ENCODE measurements around the gene KIF1A.

The KIF1A gene

GRCh38 chr2:240717681-240718581 is 102.1 kb downstream of the KIF1A start:
- DNase-seq, result no peak

DNA sequence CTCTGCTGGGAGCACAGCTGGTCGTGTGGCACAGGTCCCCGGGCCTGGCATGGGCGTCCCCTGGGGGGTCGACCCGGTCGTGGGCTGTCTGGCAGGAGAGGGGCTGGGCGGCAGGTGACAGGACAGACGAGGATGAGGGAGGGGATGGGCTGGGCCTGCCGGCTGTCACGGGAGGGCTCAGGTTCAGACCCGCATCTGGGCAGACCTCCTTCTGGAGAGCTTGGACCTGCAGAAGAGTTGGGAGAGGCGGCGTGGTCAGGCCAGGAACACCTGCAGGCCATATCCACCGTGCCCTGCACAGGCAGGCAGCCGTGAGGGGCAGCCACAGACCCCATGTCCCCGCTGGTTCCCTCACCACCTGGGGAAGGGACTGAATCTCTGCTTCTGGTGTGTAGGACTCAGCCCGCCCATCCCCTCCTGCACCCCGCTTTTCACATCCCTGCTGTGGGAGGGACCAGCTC is 102.8 kb downstream of the KIF1A start:
- no peak for DNase-seq

GRCh38 chr2:240716130-240716798 is 103.8 kb downstream of the KIF1A start:
- no peak for DNase-seq

DNA sequence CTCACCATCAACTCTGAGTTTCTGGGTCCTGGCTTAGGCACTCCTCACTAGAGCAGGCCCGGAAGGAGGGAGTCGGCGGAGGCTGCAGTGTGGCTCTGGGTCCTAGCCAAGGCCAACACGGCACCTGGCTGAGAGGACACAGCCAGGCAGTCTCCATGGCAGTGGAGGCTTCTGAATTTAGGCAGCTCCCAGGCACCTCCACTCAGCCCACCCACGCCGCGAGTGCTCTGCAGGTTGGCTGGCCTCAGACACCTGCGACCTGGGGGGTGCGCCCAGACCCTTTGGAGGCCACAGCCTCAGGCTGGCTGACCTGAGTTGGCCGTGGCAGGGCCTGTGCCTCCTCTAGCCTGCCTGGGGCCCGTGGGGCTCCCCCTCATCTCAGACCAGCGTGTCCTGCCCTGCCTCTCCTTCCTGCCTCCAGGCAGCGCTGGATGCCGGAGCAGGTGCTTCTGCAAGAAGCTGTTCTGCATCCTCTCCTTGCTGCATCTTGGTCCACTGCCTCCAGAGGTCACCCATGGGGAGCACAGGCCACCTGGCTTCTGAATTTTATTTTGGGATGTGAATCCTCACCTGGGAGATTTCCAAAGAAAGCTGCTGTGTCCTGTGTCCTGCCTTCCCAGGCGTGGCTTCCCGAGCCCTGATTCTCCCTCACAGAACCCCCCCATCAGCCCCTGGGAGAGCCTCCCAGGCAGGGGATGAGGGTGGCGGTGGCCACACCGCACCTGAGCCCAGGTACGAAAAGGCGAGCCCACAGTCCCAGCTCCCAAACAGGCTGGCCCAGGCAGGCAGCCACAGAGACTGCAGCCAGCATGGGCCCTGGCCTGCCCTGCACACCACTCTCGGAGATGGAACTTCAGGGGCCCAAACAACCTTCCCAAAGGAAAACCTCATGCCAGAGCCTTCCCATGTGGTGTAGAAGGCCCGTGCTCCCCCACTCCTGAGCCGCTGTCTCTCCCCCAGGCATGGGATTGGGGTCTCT is 105.0 kb downstream of the KIF1A start:
- no peak for DNase-seq

- no peak for DNase-seq
Observed at GRCh38 chr2:240713928-240714746, 105.9 kb downstream of the KIF1A start.

- no peak for DNase-seq
Observed at GRCh38 chr2:240713071-240713927, 106.7 kb downstream of the KIF1A start.

DNA sequence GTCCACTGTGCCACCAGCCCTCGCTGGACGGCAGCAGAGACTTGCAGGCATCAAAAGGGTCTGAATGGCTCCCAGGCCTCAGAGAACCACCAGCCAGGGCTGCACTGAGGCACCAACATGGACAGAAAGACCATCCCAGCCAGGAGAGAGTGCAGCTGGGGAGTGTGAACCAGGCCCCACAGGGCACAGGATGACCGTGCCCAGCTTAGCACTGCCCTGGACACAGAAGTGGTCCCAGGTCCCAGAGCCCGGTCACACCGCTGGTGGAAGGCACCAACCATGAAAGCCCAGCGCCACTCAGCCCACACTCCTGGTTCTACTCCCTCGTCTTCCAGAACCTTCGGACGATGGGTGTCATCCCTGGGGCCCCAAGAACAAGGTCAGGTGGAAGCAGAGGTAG is 107.9 kb downstream of the KIF1A start:
- DNase-seq, result no peak

DNA sequence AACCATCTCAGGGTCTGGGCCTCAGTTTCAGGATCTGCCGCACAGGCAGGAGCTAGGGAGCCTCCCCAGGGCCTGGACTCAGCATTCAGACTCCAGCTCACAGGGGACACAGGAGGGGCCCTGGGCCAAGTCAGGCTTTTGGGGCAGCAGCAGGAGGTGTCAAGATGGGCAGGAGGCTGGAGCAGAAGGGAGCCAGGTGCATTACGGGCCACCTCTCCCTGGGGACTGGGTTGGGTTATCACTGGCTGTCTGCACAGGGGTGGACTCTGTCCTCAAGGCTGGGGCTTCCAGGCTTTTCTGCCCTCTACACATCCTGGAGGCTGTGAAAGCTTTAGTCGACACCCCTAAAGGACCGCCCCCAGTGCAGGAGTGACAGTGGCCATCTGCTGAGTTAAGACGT is 108.3 kb downstream of the KIF1A start:
- no peak for DNase-seq

- DNase-seq, result no peak
Observed at GRCh38 chr2:240711296-240711695, 108.7 kb downstream of the KIF1A start.

DNA sequence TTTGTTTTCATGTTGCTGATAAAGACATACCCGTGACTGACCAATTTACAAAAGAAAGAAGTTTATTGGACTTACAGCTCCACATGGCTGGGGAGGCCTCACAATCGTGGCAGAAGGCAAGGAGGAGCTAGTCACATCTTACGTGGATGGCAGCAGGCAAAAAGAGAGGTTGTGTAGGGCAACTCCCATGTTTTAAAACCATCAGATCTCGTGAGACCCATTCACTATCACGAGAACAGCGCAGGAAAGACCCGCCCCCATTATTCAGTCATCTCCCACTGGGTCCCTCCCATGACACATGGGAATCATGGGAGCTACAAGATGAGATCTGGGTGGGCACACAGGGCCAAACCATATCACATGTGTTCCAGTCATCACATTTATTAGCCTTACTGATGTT is 111.6 kb downstream of the KIF1A start:
- DNase-seq, result no peak

DNA sequence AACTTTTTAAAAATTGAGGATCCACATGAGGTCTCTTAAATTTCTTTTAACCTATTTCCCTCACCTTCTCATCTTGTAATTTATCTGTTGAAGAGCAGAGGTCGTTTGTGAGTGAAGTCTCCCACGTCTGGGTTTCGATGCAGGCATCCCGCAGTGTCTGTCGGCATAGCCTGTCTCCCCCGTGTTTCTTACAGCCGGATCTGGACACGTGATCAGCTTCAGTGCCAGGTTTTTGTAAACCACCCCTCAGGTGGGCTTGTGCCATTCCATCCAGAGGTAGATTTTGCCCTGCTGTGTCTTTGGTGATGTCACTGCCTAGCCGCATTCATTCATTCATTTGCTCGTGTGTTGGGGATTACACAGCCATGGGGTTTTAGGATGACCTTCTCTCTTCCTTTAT is 112.2 kb downstream of the KIF1A start:
- no peak for DNase-seq

DNA sequence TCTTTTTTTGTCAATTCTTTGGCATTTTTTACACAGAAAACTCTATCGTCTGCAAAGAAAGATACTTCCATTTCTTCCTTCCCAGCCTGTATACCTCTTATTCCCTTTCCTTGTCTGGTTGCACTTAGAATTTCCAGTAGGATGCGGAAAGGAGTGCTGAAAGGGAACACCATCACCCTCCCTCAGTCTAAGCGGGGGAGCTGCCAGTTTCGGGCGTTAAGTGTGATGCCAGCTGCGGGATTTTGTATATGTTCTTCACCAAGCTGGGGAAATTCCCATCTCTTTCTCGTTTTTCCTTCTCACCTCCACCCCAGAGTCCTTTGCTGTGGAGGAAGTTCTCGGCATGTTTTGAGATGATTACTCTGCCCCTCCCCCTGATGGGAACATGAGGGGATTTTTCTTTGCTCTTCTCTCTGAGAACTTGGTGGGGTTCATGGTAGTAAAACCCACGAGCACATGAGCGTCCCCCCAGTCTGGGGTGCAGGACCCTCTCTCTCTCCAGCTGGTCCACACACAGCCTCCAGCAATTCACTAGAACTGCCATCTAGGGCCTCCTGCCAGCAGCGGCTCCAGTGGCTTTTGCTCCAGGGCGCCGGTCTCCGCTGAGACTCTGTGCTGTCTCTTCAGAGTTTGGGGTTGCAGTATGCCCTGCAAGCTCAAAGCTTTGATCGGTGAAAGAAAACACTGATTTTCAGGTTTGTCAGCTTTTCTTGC is 112.8 kb downstream of the KIF1A start:
- no peak for DNase-seq

GRCh38 chr2:240705204-240705791 is 114.7 kb downstream of the KIF1A start:
- no peak for DNase-seq

DNA sequence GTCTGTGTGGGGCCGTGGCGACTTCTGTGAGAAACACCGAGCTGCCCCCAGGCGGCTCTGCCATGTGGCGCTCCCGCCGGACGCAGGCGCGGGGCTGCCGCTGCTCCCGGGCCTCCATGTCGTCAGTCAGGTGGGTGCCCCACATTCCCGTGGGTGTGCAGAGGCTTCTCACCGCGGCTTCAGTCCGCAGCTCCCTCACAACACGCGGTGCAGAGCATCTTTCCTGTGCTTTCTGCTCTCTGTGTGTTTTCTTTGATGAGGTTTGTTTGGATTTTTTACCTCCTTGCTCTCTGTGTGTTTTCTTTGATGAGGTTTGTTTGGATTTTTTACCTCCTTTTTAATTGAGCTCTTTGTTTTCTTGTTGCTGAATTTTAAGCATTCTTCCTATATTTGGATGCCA is 115.4 kb downstream of the KIF1A start:
- DNase-seq, result peak; percentile 40

GRCh38 chr2:240703417-240704341 is 116.3 kb downstream of the KIF1A start:
- no peak for DNase-seq

DNA sequence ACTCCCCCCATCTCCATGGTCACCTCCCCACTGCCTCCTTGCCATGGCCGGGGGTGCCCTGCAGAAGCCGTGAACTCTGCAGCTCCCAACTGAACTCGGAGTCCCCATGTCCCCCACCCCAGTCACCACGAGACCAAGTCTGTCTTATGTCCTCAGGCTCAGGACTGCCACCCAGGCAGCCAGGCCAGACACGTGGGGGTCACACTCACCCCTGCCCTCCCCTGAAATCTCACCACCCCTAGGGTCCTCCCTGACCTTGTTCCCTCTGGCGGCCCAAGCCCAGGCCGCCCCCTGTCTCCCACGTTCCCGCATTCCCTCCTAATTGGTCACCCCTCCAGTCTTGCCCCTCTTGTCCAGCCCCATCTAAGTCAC is 117.4 kb downstream of the KIF1A start:
- DNase-seq, result no peak

DNA sequence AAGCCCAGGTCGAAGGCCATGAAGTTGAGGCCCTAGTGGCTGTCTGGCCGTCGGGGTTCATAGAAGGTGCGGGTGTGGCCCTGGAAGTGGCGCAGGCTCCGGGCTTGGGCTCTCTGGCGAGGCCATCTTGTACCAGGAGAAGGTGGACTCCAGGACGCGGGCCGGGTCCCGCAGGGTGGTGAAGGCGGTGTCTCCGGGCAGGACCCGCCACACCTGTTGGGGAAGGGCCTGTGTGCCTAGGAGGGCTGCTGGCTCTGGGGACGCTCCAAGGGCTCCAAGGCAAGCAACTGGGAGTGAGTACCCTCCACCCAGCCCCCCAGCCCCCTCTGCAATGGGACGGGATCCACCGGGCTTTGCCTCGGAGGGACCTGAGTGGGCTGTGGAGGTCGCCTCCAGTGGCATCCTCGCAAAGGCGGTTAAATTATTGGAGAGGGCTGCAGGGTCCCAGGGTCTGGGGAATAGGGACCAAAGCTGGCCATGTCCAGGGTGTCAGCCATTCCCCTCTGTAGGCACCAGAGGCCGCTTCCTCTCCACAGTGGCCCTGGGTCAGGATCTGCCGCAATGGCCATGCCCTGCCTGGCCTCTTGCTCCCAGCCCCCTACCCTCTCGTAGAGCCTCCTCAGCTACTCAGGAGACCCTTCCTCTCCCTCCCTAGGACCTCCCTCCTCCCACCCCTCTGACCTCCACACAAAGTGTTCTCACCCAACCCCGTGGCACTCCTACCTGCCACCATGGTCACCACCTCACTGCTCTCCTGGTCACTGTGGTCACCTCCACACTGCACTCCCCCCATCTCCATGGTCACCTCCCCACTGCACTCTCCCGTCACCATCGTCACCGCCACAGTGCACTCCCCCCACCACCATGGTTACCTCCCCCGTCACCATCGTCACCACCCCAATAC is 118.0 kb downstream of the KIF1A start:
- no peak for DNase-seq
